Stimulated activated CD4-positive, alpha-beta T cell treated with anti-CD3 and anti-CD28 coated beads, Interleukin-4, amount 100 ng/mL, for 1 hour (primary cell): Measurements from ENCODE around the gene MYCBP.
A peak's percentile ranks its signal among the peaks of the same experiment; 100 is the strongest.

Experiments used
- DNase-seq: peaks from one replicate; pipeline ENCODE4 v3.0.0-alpha.2; 2020

MYCBP gene

GRCh38 chr1:38819040-38819439, 54.1 kb downstream of the MYCBP start:
- no peak for DNase-seq

- DNase-seq = peak; percentile 63
Measured at GRCh38 chr1:38818175-38818976, 54.8 kb downstream of the MYCBP start.

- DNase-seq = no peak
Measured at GRCh38 chr1:38817267-38818174, 55.6 kb downstream of the MYCBP start.

- DNase-seq = no peak
Measured at GRCh38 chr1:38815903-38816627, 57.1 kb downstream of the MYCBP start.

GRCh38 chr1:38814984-38815464, 58.1 kb downstream of the MYCBP start:
- DNase-seq = no peak

- no peak for DNase-seq
Measured at GRCh38 chr1:38814444-38814983, 58.6 kb downstream of the MYCBP start.

GRCh38 chr1:38812981-38813380, 60.2 kb downstream of the MYCBP start:
- DNase-seq = no peak
